ENCODE data around the gene PDZD2.
"Not testable (repeated sequence)": the region's sequence is repeated elsewhere in the genome, so short reads cannot be mapped to it uniquely, and the experiment has no call there.

PDZD2 gene

GRCh38 chr5:31638748-31639418, at the start of gene PDZD2:
PDZD2 (plus strand) TSS chr5:31639131.
- DNase-seq (ENCODE audit: low spot score), result peak; percentile 88
- TF ChIP-seq CTCF (IDR thresholded peaks at IDR 0.05; ENCODE audit: extremely low read depth, missing control alignments), result peak; percentile 34

GRCh38 chr5:31593665-31594064, 45.3 kb upstream of the PDZD2 start:
- TF ChIP-seq CTCF (IDR thresholded peaks at IDR 0.05; ENCODE audit: extremely low read depth, missing control alignments), result no peak
- DNase-seq (ENCODE audit: low spot score), result no peak

GRCh38 chr5:31596354-31596753, 42.6 kb upstream of the PDZD2 start:
- no peak for DNase-seq (ENCODE audit: low spot score)
- TF ChIP-seq CTCF (IDR thresholded peaks at IDR 0.05; ENCODE audit: extremely low read depth, missing control alignments), result no peak

- TF ChIP-seq CTCF (IDR thresholded peaks at IDR 0.05; ENCODE audit: extremely low read depth, missing control alignments), result no peak
- no peak for DNase-seq (ENCODE audit: low spot score)
Observed at GRCh38 chr5:31598640-31599611, 40.0 kb upstream of the PDZD2 start.

- not testable (repeated sequence) for DNase-seq (ENCODE audit: low spot score)
Observed at GRCh38 chr5:31602305-31602704, 36.6 kb upstream of the PDZD2 start.

- no peak for TF ChIP-seq CTCF (IDR thresholded peaks at IDR 0.05; ENCODE audit: extremely low read depth, missing control alignments)
- no peak for DNase-seq (ENCODE audit: low spot score)
Observed at GRCh38 chr5:31604240-31604639, 34.7 kb upstream of the PDZD2 start.

GRCh38 chr5:31604644-31605043, 34.3 kb upstream of the PDZD2 start:
- TF ChIP-seq CTCF (IDR thresholded peaks at IDR 0.05; ENCODE audit: extremely low read depth, missing control alignments), result no peak

More at GRCh38 chr5:31604644-31605043, 34.3 kb upstream of the PDZD2 start:
- DNase-seq (ENCODE audit: low spot score), result no peak
